H9 (cell line): ENCODE results near the gene SIM1. TPM values are rescaled to one million over a fixed set of nuclear protein-coding genes. Genes with fewer than 3 reads are reported as not detected.

Source experiments
- DNase-seq: peaks from one replicate; pipeline ENCODE4 v3.0.0-alpha.2; 2017
- H2AFZ ChIP-seq: one replicate; pipeline ENCODE4 v1.6.1; 2013; ENCODE audit warnings: mild to moderate bottlenecking, low read length, control low read depth, moderate library complexity
- H2AK5ac ChIP-seq: 2 replicates; pipeline ENCODE4 v1.6.1; 2013; ENCODE audit warnings: low read length, control low read depth, mixed read lengths; ENCODE audit not compliant: insufficient read length
- H2BK120ac ChIP-seq: one replicate; pipeline ENCODE4 v1.6.1; 2013; ENCODE audit warnings: low read depth, mild to moderate bottlenecking, low read length, control low read depth, inconsistent platforms; ENCODE audit not compliant: poor library complexity, severe bottlenecking
- H2BK12ac ChIP-seq: 2 replicates; pipeline ENCODE4 v1.6.1; 2013; ENCODE audit warnings: low read length, control low read depth, mixed read lengths, low read depth; ENCODE audit not compliant: insufficient read length
- H2BK15ac ChIP-seq: 2 replicates; pipeline ENCODE4 v1.6.1; 2013; ENCODE audit warnings: low read depth, low read length, control low read depth
- H2BK20ac ChIP-seq: one replicate; pipeline ENCODE4 v1.6.1; 2013; ENCODE audit warnings: low read depth, mild to moderate bottlenecking, low read length, control low read depth, inconsistent platforms; ENCODE audit not compliant: poor library complexity, severe bottlenecking
- H2BK5ac ChIP-seq: 2 replicates; pipeline ENCODE4 v1.6.1; 2013; ENCODE audit warnings: low read length, control low read depth, mixed read lengths; ENCODE audit not compliant: insufficient read length
- H3K14ac ChIP-seq: 2 replicates; pipeline ENCODE4 v1.6.1; 2013; ENCODE audit warnings: low read length, control low read depth; ENCODE audit not compliant: insufficient read depth
- H3K18ac ChIP-seq: 2 replicates; pipeline ENCODE4 v1.6.1; 2013; ENCODE audit warnings: low read depth, mild to moderate bottlenecking, mixed read lengths, low read length, control low read depth; ENCODE audit not compliant: insufficient read length
- H3K23ac ChIP-seq: 2 replicates; pipeline ENCODE4 v1.6.1; 2013; ENCODE audit warnings: low read length, control low read depth, mixed read lengths, low read depth; ENCODE audit not compliant: insufficient read length
- H3K23me2 ChIP-seq: 2 replicates; pipeline ENCODE4 v1.6.1; 2013; ENCODE audit warnings: low read depth, mild to moderate bottlenecking, mixed read lengths, low read length, control low read depth; ENCODE audit not compliant: insufficient read length, poor library complexity, severe bottlenecking
- H3K27ac ChIP-seq: 2 replicates; pipeline ENCODE4 v1.5.1; 2013; ENCODE audit warnings: low read length, control low read depth, mixed read lengths, low read depth; ENCODE audit not compliant: insufficient read length
- H3K27me3 ChIP-seq: 2 replicates; pipeline ENCODE4 v1.6.1; 2013; ENCODE audit warnings: low read length, control low read depth, inconsistent platforms; ENCODE audit not compliant: insufficient read depth
- H3K4ac ChIP-seq: 2 replicates; pipeline ENCODE4 v1.6.1; 2013; ENCODE audit warnings: low read depth, mild to moderate bottlenecking, control low read depth, inconsistent platforms, low read length, moderate library complexity
- H3K4me1 ChIP-seq: 2 replicates; pipeline ENCODE4 v1.6.1; 2013; ENCODE audit warnings: low read length, control low read depth, inconsistent platforms; ENCODE audit not compliant: insufficient read depth
- H3K4me2 ChIP-seq: 2 replicates; pipeline ENCODE4 v1.6.1; 2013; ENCODE audit warnings: low read length, control low read depth, mixed read lengths; ENCODE audit not compliant: insufficient read length, insufficient read depth
- H3K56ac ChIP-seq: 2 replicates; pipeline ENCODE4 v1.6.1; 2013; ENCODE audit warnings: low read depth, mild to moderate bottlenecking, mixed read lengths, low read length, control low read depth; ENCODE audit not compliant: insufficient read length
- H3K79me1 ChIP-seq: 2 replicates; pipeline ENCODE4 v1.6.1; 2013; ENCODE audit warnings: low read depth, mild to moderate bottlenecking, moderate library complexity, low read length, control low read depth, inconsistent platforms; ENCODE audit not compliant: insufficient read depth, poor library complexity, severe bottlenecking
- H3K79me2 ChIP-seq: 2 replicates; pipeline ENCODE4 v1.6.1; 2013; ENCODE audit warnings: low read length, control low read depth, inconsistent platforms; ENCODE audit not compliant: insufficient read depth
- H3K9ac ChIP-seq: 2 replicates; pipeline ENCODE4 v1.6.1; 2013; ENCODE audit warnings: low read length, control low read depth, mixed read lengths; ENCODE audit not compliant: insufficient read length; ENCODE audit errors: extremely low read depth
- H3K9me3 ChIP-seq: one replicate; pipeline ENCODE4 v1.6.1; 2013; ENCODE audit warnings: low read depth, low read length, inconsistent platforms; ENCODE audit not compliant: control insufficient read depth
- H3T11ph ChIP-seq: one replicate; pipeline ENCODE4 v1.6.1; 2013; ENCODE audit warnings: mild to moderate bottlenecking, low read length, control low read depth, inconsistent platforms
- H4K20me1 ChIP-seq: one replicate; pipeline ENCODE4 v1.6.1; 2013; ENCODE audit not compliant: control insufficient read depth, insufficient read length, insufficient read depth
- H4K5ac ChIP-seq: 2 replicates; pipeline ENCODE4 v1.6.1; 2013; ENCODE audit warnings: low read depth, mild to moderate bottlenecking, mixed read lengths, low read length, control low read depth; ENCODE audit not compliant: insufficient read length
- H4K8ac ChIP-seq: replicated peaks from 2 replicates; pipeline ENCODE4 v1.6.1; 2013; ENCODE audit warnings: low read length, control low read depth, mixed read lengths, low read depth; ENCODE audit not compliant: insufficient read length
- H4K91ac ChIP-seq: 2 replicates; pipeline ENCODE4 v1.6.1; 2013; ENCODE audit warnings: low read depth, mild to moderate bottlenecking, moderate library complexity, mixed read lengths, low read length, control low read depth; ENCODE audit not compliant: insufficient read length
- H3K27ac Mint-ChIP-seq, 3 experiments: 2 replicates in 2 of 3; 3 replicates in 1 of 3; pipeline ENCODE4 v1.8.0; 2020 to 2021; ENCODE audit warnings: mixed read lengths in 3 of 3, mild to moderate bottlenecking in 1 of 3, moderate library complexity in 1 of 3
- H3K27me3 Mint-ChIP-seq: 2 replicates; pipeline ENCODE4 v1.8.0; 2021; ENCODE audit warnings: low read depth, mild to moderate bottlenecking, moderate library complexity, mixed read lengths
- H3K36me3 Mint-ChIP-seq, 3 experiments: 2 replicates in 2 of 3; 3 replicates in 1 of 3; pipeline ENCODE4 v1.8.0; 2020 to 2021; ENCODE audit warnings: low read depth in 3 of 3, mixed read lengths in 3 of 3; ENCODE audit not compliant: insufficient read depth in 1 of 3
- H3K4me1 Mint-ChIP-seq, 2 experiments: 2 replicates each; pipeline ENCODE4 v1.8.0; 2020; ENCODE audit warnings: mixed read lengths in 2 of 2
- H3K4me3 Mint-ChIP-seq, 2 experiments: 2 replicates in 1 of 2; 3 replicates in 1 of 2; pipeline ENCODE4 v1.8.0; 2020 to 2021; ENCODE audit warnings: mild to moderate bottlenecking in 2 of 2, mixed read lengths in 2 of 2, moderate library complexity in 1 of 2
- H3K9me3 Mint-ChIP-seq, 2 experiments: 2 replicates in 1 of 2; 3 replicates in 1 of 2; pipeline ENCODE4 v1.8.0; 2020; ENCODE audit warnings: mild to moderate bottlenecking in 2 of 2, mixed read lengths in 2 of 2, moderate library complexity in 1 of 2
- CTCF ChIP-seq: fragments of 200-600 bp; sonication (generic); conservative IDR thresholded peaks from 3 replicates; pipeline ENCODE4 v1.8.0; 2021; ENCODE audit warnings: antibody characterized with exemption, mild to moderate bottlenecking
- total RNA-seq: library from RNA; stranded (reverse); gene quantifications from 2 replicates; pipeline ENCODE4 v1.2.1, GENCODE V29; 2021

SIM1 gene
- total RNA-seq, 1 experiment from 2014 or later, result not detected

GRCh38 chr6:100350139-100350538, 114.6 kb downstream of the SIM1 start:
- Mint-ChIP-seq H3K36me3 (peaks cover 2 to 11% (median 8%) of the 10 kb centered on the region in 3 experiments; a peak in 6 of 7 replicates), H3K27me3 (no peaks in the 10 kb centered on the region; the same call in 1 of the 2 replicates), H3K9me3 (peaks cover 0 to 4% of the 10 kb centered on the region in 2 experiments; a peak in 1 of 5 replicates), H3K4me1 (peaks cover 39 to 45% of the 10 kb centered on the region in 2 experiments), H3K4me3 (no peak overlapping the region), H3K27ac (no peak overlapping the region)
- no peak overlapping the region for H2BK20ac ChIP-seq
- H3K79me2 ChIP-seq, result no peaks in the 10 kb centered on the region
- H3T11ph ChIP-seq, result no peak overlapping the region
- no peak overlapping the region for H3K23ac ChIP-seq
- H4K5ac ChIP-seq, result no peak overlapping the region
- H3K18ac ChIP-seq, result no peak overlapping the region
- H3K9me3 ChIP-seq, result no peaks in the 10 kb centered on the region
- H3K14ac ChIP-seq, result no peak overlapping the region
- no peaks in the 10 kb centered on the region for H3K27me3 ChIP-seq
- H3K23me2 ChIP-seq, result no peaks in the 10 kb centered on the region
- H2BK12ac ChIP-seq, result no peak overlapping the region
- no peak overlapping the region for H3K4ac ChIP-seq
- H3K56ac ChIP-seq, result no peak overlapping the region
- no peak overlapping the region for H2BK5ac ChIP-seq
- H2AFZ ChIP-seq, result no peak overlapping the region
- H3K27ac ChIP-seq, result no peak overlapping the region
- H2AK5ac ChIP-seq, result no peak overlapping the region
- TF ChIP-seq CTCF, result no peak
- no peak overlapping the region for H2BK120ac ChIP-seq
- H3K9ac ChIP-seq, result no peak overlapping the region
- no peak for DNase-seq
- no peaks in the 10 kb centered on the region for H4K20me1 ChIP-seq
- no peaks in the 10 kb centered on the region for H3K79me1 ChIP-seq
- no peak overlapping the region for H3K4me2 ChIP-seq
- H4K91ac ChIP-seq, result no peak overlapping the region
- no peak overlapping the region for H2BK15ac ChIP-seq
- H4K8ac ChIP-seq, result no peak overlapping the region
- peaks cover 3% of the 10 kb centered on the region; the same call in 1 of the 2 replicates for H3K4me1 ChIP-seq
